Breast epithelium (tissue), 3 donors: Measurements from ENCODE around the gene NEBL.

Experiments used
- POLR2A ChIP-seq: fragments of 450-650 bp; IDR thresholded peaks from one replicate; pipeline ENCODE4 v1.6.1; 2016; ENCODE audit warnings: antibody characterized with exemption, mild to moderate bottlenecking, moderate library complexity
- POLR2AphosphoS5 ChIP-seq, 3 donors: sonication (generic); formaldehyde crosslinking; IDR thresholded peaks; one replicate each; pipeline ENCODE4 v1.6.1; 2017; ENCODE audit warnings: antibody characterized with exemption in 3 of 3
- TF ChIP-seq, protein P1 (sequence below), 3 donors: fragments of 450-650 bp; IDR thresholded peaks; one replicate each; pipeline ENCODE4 v1.5.1; 2016 to 2017; ENCODE audit warnings: antibody characterized with exemption in 3 of 3, mild to moderate bottlenecking in 3 of 3, moderate library complexity in 3 of 3

DNA sequence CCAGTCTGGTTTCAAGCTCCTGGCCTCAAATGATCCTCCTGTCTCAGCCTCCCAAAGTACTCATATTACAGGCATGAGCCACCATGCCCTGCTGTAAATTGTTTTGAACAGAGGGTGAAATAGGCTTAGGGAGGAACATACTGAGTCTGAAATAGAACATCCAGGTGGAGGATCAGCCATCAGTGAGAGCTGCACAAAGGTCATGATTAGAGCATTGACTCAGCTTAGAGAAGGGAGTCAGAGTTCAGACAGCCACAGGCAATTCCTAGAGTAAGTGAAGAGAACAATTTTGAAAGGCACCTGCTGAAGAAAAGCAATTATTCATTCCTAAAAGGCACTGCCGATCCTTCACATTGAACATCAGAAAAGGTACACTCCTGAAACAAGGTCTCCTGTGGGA, 15.9 kb upstream of the NEBL start:
- TF ChIP-seq POLR2A: no peak
- TF ChIP-seq POLR2AphosphoS5 (IDR thresholded peaks at IDR 0.05): no peak
- TF ChIP-seq, protein P1, sequence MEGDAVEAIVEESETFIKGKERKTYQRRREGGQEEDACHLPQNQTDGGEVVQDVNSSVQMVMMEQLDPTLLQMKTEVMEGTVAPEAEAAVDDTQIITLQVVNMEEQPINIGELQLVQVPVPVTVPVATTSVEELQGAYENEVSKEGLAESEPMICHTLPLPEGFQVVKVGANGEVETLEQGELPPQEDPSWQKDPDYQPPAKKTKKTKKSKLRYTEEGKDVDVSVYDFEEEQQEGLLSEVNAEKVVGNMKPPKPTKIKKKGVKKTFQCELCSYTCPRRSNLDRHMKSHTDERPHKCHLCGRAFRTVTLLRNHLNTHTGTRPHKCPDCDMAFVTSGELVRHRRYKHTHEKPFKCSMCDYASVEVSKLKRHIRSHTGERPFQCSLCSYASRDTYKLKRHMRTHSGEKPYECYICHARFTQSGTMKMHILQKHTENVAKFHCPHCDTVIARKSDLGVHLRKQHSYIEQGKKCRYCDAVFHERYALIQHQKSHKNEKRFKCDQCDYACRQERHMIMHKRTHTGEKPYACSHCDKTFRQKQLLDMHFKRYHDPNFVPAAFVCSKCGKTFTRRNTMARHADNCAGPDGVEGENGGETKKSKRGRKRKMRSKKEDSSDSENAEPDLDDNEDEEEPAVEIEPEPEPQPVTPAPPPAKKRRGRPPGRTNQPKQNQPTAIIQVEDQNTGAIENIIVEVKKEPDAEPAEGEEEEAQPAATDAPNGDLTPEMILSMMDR (IDR thresholded peaks at IDR 0.05): no peak
